Stimulated activated CD8-positive, alpha-beta memory T cell treated with anti-CD3 and anti-CD28 coated beads, Interleukin-15, amount 100 ng/mL, for 24 hours (primary cell): ENCODE results near the gene TMEM234.

ENCODE experiments used
- DNase-seq: peaks from one replicate; pipeline ENCODE4 v3.0.0-alpha.2; 2020; ENCODE audit warnings: low read depth

The TMEM234 gene

DNA sequence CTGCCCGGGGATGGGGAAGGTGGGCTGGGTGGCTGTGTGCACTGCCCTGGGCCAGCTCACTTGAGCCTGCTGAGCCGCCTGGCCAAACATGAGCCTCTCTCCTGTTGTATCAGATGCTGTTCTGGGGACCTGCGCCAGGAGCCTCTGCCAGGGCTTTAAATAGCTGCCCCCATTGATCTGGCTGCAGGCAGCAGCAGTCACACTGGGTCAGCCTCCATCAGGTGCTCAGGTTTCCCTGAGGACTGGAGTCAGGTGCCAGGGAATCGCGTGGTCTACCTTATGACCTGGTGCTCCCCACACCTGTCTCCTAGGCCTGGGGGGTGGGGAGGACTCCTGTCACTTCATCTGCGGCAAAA lies 22.5 kb downstream of the TMEM234 start:
- DNase-seq: no peak

DNA sequence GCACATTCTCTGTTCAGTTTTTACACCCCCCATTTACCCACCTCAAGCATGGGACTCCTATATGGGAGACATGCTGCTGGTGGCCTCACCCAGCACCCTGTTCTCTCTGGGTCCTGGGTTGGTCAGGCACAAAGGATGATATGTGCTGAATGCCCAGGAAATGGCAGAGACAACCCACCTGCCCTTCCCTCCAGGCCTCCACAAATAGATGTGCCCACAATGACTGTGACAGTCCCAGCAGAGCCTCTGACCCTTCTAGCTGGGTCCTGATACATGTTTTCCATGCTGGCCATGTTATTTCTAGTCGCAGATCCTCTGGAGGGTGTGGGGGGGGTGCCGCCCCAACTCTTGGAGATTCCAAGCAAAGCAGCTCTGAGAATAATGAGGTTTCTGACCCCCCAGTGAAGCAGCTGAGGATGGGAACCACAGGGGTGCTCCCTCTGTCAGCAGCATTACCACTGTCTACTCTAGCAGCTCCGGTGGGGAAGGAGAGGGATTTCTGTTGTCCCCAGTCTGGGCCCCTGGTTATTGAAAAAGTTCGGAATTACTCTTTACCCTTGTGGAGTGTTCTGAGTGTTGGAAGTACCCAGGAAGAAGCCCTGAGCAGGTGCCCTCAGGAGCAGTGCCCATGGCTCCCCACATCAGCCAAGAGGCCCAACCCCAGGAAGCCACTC lies 23.0 kb downstream of the TMEM234 start:
- no peak for DNase-seq

DNA sequence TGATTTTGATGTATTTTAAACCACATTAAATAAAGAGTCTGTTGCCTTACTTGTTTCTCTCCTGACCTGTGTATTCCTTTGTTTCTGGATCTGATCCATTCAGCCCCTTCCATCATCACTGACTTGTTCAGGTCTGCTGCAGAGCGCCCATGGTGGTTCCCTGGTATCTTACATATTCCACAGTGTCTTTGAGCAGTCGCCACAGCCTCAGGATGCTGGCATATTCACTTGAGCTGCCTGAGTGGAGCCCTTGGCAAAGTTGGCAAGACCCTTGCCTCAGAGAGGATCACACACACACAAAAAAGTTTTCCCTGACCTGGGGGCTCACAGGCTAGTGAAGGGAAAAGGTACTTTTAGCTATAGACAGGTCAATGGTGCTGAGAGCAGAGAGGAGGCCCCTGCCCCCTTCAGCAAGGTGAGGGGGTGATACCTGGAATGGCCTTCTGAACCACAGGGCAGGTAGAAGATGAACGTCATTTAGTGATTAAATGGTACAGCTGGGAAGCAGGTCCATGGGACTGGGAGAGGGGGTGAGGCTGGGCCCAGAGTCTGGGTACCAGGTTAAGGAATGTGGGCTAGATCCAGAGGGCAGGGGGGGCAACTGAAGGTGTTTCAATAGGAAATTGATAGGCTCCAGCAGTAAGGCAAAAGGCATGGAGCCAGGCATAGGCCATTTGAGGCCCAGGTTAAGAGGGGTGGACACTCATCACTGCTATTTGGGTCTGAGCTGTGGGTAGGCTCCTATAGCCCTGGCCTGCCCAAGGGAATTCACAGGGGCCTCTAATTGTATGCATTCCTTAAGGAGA lies 23.7 kb downstream of the TMEM234 start:
- no peak for DNase-seq

DNA sequence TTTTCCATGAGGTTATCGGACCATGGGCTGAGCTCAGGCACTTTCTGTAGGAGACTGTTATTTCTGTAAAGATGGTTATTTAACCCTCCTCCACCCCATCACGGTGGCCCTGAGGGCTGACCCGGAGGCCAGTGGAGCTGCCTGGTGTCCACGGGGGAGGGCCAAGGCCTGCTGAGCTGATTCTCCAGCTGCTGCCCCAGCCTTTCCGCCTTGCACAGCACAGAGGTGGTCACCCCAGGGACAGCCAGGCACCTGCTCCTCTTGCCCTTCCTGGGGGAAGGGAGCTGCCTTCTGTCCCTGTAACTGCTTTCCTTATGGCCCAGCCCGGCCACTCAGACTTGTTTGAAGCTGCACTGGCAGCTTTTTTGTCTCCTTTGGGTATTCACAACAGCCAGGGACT lies 24.3 kb downstream of the TMEM234 start:
- DNase-seq: no peak

DNA sequence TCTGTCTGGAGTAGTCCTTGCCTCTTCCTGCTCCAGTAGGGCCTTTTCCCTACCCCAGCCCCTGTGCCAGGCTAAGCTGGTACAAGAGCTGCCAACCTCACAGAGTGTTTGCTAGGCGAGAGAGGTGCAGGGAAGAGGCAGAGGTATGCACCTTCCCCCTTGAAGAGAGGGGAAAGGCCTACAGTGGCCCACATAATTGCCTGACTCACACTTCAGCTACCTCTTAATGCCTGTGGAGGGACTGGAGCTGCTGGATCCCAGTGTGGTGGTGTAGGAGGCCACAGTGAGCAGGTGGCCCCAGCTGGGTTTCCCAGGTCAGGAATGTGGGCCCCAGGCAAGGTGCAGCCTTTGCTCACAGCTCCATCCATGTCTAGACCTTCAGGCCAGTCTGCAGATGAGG lies 25.1 kb downstream of the TMEM234 start:
- DNase-seq: no peak

DNA sequence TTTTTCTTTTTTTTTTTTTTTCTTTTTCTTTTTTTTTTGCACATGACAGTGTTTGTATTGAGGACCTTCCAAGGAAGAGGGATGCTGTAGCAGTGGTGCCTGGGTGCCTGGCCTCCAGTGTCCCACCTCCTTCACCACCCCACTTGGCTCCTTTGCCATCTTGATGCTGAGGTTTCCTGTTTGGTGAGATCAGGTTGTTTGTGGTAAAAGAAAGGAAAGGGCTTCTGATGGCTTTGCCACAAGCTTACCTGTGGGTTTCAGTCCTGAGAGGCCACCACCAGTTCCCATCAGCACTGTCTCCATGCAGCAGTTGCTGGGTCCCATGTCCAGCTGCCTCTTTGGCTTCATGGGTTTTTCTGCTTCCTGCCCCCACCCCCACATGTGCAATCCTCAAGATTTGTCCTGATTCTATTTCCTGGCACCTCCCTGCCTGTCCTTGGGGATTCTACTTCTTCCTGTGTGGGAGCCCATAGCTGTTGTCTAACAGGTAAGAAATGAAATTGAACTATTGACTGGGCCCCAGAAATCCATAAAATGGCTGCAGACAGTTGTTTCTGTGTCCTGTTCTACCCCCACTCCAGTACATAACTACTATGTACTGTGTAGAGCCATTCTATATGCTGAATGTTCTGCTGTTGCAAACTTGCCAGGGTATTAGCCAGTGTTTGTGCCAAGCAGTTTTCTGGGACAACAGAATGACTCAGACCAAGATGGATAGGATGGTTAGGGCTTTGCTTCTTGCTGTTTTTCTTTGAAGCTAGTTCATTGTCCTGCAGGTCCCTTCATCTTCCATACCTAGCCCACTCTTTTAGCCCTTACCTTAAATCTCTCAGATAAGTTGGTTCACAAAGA lies 26.0 kb downstream of the TMEM234 start:
- DNase-seq: no peak

DNA sequence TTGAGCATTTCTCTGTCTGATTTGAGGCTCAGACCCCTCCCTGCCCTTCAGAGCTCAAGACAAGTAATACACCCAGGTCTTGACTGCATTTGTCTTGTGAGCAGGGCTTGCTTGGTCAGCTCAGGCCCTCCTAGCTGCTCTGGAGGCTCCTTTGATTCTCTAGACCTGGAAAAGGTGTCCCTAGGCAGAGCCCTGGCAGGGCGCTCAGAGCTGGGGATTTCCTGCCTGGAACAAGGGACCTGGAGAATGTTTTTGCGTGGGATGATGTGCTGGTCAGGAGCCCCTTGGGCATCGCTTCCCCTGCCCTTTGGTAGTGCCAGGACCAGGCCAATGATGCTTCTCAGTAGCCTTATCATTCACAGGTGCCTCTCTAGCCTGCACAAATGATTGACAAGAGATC lies 26.6 kb downstream of the TMEM234 start:
- DNase-seq: no peak

DNA sequence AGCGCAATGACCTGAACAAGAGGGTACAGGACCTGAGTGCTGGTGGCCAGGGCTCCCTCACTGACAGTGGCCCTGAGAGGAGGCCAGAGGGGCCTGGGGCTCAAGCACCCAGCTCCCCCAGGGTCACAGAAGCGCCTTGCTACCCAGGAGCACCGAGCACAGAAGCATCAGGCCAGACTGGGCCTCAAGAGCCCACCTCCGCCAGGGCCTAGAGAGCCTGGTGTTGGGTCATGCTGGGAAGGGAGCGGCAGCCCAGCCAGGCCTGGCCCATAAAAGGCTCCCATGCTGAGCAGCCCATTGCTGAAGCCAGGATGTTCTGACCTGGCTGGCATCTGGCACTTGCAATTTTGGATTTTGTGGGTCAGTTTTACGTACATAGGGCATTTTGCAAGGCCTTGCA lies 27.2 kb downstream of the TMEM234 start:
- DNase-seq: no peak

DNA sequence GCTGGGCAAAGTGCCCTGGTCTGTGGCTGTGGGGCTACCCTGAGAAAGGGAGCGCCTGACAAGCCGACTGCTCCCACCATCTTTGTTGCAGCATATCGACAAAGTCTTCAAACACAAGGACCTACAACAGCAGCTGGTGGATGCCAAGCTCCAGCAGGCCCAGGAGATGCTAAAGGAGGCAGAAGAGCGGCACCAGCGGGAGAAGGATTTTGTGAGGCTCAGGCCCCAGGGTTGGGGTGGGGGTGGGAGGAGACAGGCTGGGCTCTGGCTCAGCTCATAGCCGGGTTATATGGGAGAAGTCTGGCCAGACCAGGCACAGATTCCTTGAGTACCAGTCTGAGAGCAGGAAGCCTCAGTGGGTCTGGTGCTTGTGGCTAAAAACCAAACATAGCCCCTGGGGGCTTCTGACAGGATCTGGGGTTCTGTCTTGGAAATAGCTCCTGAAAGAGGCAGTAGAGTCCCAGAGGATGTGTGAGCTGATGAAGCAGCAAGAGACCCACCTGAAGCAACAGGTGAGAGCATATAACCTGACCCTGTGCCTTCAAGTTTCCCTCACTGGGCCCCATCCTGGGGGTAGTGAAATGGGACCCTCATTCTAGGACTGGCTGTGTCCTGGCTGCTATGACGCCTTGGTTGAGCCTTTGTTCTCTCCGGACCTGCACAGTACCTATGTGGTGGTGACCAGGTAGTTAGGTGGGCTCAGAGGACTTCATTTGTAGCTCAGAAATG lies 29.8 kb downstream of the TMEM234 start:
- DNase-seq: no peak

DNA sequence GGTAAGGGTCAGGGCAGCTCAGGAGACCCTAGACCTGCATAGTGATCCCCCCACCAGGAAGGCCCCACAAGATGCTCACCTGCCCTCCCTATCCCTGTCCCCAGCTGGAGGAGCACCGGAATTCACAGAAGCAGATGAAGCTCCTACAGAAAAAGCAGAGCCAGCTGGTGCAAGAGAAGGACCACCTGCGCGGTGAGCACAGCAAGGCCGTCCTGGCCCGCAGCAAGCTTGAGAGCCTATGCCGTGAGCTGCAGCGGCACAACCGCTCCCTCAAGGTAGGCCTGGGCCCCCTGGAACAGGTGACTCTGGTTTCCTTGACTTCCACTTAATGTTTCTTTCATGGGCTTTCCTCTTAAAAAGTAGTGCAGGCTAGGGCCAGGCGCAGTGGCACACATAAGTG lies 34.3 kb downstream of the TMEM234 start:
- no peak for DNase-seq

DNA sequence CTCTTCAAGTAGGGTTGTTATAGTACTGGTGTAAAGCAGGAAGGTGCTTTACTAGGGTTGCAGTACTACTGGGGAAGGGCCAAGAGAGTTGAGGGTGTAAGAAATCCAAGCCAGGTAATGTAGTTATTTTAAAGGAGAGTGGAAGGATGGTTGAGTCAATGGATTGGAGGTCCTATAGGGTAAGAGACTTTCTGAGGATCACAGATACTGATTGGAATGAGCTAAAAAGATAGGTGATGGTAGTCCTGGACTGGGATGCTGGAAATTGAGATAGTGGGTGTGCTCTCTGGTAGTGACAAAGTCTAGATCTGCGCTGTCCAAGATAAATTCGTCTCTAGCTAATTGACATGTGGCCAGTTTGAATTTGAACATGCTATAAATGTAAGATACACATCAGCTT lies 35.7 kb downstream of the TMEM234 start:
- no peak for DNase-seq

DNA sequence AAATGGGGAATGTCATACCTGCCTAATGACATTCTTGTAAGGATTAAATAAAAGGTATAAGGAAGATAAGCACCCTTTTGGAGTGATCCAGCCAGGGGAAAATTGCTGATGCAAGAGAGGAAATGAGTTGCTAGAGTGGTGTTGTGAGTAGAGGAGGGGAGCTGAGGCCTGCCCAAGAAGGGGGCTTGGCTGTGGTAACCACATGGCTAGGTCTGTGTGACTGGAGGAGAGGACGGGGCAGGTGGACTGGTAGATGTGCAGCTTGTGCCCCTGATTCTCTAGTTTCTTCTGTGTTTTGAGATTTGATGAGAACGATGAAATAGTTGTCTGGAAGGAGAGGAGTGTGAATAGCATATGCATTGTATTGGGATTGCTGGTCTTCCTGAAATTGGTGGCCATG lies 36.1 kb downstream of the TMEM234 start:
- DNase-seq: no peak

DNA sequence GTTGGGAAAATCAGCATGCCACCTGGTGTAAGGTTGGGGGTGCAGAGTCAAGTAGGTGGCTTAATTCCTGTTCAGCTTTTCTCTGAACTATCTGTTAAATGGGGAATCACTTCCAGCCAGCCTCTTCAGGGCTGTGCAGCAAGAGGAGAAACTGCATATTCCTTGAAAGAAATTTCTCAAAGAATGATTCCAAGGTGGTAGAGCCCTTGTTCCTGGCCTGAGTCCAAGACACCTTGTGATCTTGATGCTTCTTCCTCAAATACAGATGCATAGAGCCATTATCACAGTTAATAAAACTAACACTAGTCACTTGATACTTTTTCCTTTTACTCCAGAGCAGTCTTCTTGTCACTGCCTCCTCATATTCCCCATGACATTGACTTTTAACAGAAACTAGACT lies 37.5 kb downstream of the TMEM234 start:
- no peak for DNase-seq

DNA sequence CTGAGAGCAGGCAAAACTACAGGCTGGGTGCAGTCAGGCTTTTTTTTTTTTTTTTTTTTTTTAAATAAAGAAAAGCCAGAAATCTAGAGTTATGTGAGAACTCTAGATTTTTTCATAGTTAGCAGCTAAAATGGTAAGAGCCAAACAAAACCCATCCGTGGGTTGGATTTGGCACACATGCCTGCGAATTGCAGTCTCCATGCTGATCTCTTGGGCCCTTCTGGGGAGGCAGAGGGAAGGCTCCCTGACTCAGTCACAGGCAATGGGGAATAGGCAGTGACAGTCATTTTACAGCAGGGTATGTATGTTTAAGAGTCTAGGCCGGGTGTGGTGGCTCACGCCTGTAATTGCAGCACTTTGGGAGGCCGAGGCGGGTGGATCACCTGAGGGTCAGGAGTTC lies 40.1 kb downstream of the TMEM234 start:
- DNase-seq: no peak

DNA sequence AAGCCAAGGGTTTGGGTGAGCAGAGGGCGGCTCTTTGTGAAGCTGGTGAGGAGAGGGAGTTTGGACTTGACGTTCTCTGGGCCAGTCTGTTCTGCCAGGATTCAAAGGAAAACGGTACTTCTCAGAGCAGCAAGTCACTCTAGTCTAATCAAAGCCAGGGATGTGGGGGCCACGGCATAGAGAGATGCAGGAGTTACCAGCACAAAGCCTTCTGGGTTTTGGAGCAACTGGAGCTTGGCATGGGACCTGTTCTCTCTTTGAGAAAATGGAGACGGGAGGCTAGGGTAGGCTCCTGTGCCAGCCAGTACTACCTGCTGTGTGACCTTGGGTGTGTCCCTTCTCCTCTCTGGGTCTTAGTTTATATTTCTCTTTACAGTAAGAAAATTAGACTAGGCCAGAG lies 40.6 kb downstream of the TMEM234 start:
- DNase-seq: no peak

DNA sequence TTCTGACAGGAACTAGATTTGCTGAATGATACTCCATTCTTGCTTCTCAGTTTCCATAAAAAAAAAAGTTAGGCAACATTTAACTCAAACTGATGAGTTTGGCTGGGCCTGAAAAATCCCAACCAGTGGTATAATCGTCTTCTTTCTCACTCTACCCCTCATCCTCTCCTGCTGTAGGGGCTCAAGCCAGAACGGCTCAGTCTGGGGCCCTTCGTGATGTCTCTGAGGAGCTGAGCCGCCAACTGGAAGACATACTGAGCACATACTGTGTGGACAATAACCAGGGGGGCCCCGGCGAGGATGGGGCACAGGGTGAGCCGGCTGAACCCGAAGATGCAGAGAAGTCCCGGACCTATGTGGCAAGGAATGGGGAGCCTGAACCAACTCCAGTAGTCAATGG lies 41.1 kb downstream of the TMEM234 start:
- no peak for DNase-seq

DNA sequence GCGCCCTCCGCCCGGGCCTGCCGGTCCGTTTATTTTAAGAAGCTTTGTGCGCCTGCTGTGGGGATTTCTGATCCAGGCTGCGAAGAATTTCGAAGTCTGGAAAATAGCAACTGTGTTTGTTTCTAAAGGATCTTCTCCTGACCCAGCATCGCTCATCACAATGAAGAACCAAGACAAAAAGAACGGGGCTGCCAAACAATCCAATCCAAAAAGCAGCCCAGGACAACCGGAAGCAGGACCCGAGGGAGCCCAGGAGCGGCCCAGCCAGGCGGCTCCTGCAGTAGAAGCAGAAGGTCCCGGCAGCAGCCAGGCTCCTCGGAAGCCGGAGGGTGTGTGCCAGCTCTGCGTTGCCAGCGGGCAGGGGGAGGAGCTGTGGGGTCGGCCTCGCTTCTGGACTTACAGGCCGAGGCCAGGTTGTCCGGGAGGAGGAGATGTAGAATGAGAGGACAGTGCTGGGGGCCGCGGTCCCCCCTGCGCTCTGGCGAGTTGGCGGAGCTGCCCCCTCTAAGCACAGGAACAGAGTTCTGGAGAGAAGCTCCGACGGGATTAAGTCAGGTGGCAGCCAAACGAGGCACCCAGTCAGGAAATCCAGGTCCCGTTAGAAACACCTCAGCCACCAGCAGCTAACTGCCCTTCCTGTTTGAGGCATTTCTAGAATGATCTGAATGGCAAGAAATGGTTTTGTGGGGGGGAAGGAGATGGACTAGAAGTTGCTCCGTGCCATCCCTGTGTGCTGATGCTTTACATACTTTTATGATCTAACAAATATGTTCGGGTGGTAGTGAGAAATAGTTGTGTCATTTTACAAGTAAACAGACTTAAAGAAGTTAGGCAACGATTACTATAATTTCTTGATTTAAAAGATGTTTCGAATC lies 41.7 kb downstream of the TMEM234 start:
- no peak for DNase-seq

DNA sequence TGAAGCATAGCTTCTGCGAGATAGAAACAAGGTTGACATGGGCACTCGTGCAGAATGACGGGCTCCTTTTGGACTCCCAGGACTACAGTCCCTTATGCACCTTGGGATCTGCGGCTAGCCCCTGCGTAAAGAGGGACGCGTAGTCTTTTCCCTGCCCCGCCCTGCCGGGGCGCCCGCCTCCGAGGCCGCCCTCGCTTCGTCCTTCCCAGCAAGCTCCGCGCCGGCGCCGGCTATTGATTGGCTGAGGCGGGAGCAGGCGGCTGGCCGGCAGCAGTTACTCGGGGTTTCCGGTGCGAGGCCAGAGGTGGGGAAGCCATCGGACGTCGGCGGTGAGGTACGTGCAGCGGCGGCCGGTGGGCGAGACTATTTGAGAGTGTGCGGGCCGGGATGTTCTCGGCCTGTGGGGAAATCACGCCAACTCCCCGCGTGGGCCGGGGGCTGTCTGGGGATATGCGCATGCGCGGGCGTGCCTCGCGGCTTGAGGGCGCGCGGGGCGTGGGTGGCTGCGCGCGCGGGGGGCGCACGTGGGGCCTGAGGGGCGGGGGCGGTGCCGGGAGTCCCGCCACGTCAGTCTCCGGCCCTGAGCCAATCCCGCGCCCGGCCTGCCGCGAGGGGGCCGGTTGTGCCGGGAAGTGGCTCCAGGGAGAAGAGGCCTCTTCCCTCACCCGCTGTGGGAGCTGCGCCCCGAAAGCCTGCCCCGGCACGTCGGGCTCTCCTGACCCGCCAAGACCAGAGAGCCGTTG lies 42.5 kb downstream of the TMEM234 start, which contains the start of gene TXLNA:
TXLNA (plus strand) TSS at position 233 of the 743 bp plus-strand sequence. CDS start 671 bp downstream, outside the sequence.
- peak; percentile 80 for DNase-seq

DNA sequence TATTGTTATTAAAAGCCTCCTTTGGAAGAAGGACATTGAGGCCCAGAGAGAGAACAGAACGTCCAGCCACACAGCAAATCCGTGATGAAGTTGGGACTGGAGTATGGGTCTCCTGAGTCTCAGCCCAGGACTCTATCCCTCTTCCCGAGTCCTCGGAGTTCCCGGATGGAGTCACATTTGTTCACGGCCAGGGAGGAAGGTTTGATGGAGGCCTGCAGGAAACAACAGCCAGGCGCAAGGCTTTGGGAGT lies 43.0 kb downstream of the TMEM234 start:
- no peak for DNase-seq

DNA sequence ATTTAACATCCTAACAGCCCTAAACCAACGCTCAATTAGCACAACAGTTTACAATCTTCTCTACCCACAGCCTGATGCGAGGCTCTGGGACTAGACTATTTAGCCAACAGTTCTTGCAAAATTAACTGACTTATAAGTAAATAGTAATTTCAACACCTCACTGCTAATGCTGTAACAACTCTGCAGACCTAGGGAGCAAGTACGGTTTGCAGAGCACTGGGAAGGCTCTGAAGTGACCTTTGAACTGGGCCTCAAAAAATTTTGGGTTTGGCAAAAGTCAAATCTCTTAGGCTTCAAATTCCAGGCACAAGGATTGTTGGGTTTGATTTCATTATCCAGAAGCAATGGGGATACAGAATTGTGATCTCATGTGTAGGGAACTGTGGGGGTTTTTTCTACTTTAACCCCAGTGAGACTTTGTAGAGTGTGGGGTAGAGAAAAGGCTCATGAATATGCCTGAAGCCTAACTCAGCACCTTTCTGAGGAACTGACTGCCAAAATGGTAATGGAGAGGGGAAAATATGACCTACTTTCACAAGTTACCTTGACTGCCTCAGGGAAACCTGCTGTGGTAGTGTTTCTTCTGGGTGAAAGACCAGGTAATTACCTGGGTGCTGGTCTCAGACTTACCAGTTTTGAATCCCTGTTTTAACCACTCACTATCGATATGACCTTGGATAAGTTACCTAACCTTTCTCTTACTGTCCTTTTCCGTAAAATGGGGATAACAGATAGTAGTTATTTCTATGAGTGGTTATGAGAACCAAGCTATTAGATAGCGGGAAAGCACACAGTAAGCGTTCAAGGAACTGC lies 43.6 kb downstream of the TMEM234 start:
- DNase-seq: no peak
